Nephron (organoid): ENCODE data around the gene ABHD6.
"Not testable (repeated sequence)": the region's sequence is repeated elsewhere in the genome, so short reads cannot be mapped to it uniquely, and the experiment has no call there.

ENCODE experiments used
- H3K27ac Mint-ChIP-seq, 3 experiments: 2 replicates each; pipeline ENCODE4 v1.8.0; 2020; ENCODE audit warnings: mixed read lengths in 3 of 3, mild to moderate bottlenecking in 2 of 3, moderate library complexity in 1 of 3
- H3K27me3 Mint-ChIP-seq: 2 replicates; pipeline ENCODE4 v1.8.0; 2021; ENCODE audit warnings: low read depth, mild to moderate bottlenecking, moderate library complexity, mixed read lengths
- H3K36me3 Mint-ChIP-seq: 2 replicates; pipeline ENCODE4 v1.8.0; 2020; ENCODE audit warnings: low read depth, mixed read lengths
- H3K4me1 Mint-ChIP-seq: 2 replicates; pipeline ENCODE4 v1.8.0; 2020; ENCODE audit warnings: mixed read lengths
- H3K4me3 Mint-ChIP-seq, 3 experiments: 2 replicates each; pipeline ENCODE4 v1.8.0; 2020; ENCODE audit warnings: mild to moderate bottlenecking in 3 of 3, mixed read lengths in 3 of 3, moderate library complexity in 2 of 3
- H3K9me3 Mint-ChIP-seq: 2 replicates; pipeline ENCODE4 v1.8.0; 2020; ENCODE audit warnings: mixed read lengths
- CTCF ChIP-seq, 3 experiments: fragments of 200-600 bp; sonication (generic); IDR thresholded peaks; one replicate each; pipeline ENCODE4 v1.5.0; 2021; ENCODE audit warnings: antibody characterized with exemption in 3 of 3; ENCODE audit not compliant: unreplicated experiment in 3 of 3

Gene ABHD6

DNA sequence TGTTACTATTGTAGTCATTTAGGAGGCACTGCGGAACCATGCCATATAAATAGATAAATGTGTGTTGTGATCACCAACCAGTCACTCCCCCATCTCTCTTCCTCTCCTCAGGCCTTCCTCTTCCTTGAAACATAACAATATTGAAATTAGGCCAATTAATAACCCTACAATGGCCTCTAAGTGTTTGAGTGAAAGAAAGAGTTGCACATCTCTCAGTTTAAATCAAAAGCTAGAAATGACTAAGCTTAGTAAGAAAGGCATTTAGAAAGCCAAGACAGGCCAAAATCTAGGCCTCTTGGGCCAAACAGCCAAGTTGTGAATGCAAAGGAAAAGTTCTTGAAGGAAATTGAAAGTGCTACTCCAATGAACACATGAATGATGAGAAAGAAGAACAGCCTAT lies 18.7 kb upstream of the ABHD6 start:
- no peak overlapping the region for H3K27ac Mint-ChIP-seq
- peaks cover 4% of the 10 kb centered on the region for H3K9me3 Mint-ChIP-seq
- TF ChIP-seq CTCF (IDR thresholded peaks at IDR 0.05; ENCODE audit: unreplicated experiment in 3 of 3), result no peak
- H3K36me3 Mint-ChIP-seq, result no peaks in the 10 kb centered on the region
- no peak overlapping the region for H3K4me3 Mint-ChIP-seq
- peaks cover 13% of the 10 kb centered on the region for H3K4me1 Mint-ChIP-seq
- peaks cover 12% of the 10 kb centered on the region for H3K27me3 Mint-ChIP-seq

GRCh38 chr3:58222161-58222724 lies 15.3 kb upstream of the ABHD6 start:
- Mint-ChIP-seq H3K9me3 (peaks cover 4% of the 10 kb centered on the region), H3K4me3 (no peak overlapping the region), H3K36me3 (no peaks in the 10 kb centered on the region), H3K4me1 (peaks cover 4% of the 10 kb centered on the region), H3K27ac (no peak overlapping the region), H3K27me3 (peaks cover 10% of the 10 kb centered on the region)
- TF ChIP-seq CTCF (IDR thresholded peaks at IDR 0.05; ENCODE audit: unreplicated experiment in 3 of 3), result no peak

- H3K4me1 Mint-ChIP-seq, result no peaks in the 10 kb centered on the region
- H3K9me3 Mint-ChIP-seq, result peaks cover 4% of the 10 kb centered on the region
- no peak overlapping the region for H3K4me3 Mint-ChIP-seq
- TF ChIP-seq CTCF (IDR thresholded peaks at IDR 0.05; ENCODE audit: unreplicated experiment in 3 of 3), result no peak
- no peak overlapping the region for H3K27ac Mint-ChIP-seq
- H3K27me3 Mint-ChIP-seq, result peaks cover 14% of the 10 kb centered on the region
- no peaks in the 10 kb centered on the region for H3K36me3 Mint-ChIP-seq
Measured at GRCh38 chr3:58223855-58224254, 13.7 kb upstream of the ABHD6 start.

DNA sequence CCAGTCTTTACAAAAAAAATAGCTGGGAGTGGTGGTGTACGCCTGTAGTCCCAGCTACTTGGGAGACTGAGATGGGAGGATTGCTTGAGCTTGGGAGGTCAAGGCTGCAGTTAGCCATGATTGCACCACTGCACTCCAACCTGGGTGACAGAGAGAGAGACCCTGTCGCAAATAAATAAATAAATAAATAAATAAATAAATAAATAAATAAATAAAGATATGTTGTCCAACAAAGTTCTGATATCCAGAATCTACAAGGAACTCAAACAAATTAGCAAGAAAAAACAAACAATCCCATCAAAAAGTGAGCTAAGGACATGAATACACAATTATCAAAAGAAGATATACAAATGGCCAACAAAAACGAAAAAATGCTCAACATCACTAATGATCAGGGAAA lies 9.7 kb upstream of the ABHD6 start:
- H3K4me1 Mint-ChIP-seq, H3K9me3 Mint-ChIP-seq, H3K27ac Mint-ChIP-seq, H3K36me3 Mint-ChIP-seq, H3K4me3 Mint-ChIP-seq: not testable (repeated sequence)
- peaks cover 21% of the 10 kb centered on the region for H3K27me3 Mint-ChIP-seq

GRCh38 chr3:58230876-58231552 lies 6.6 kb upstream of the ABHD6 start:
- Mint-ChIP-seq H3K27me3 (peaks cover 34% of the 10 kb centered on the region), H3K36me3 (no peaks in the 10 kb centered on the region), H3K4me1 (no peaks in the 10 kb centered on the region), H3K4me3 (no peak overlapping the region), H3K9me3 (no peaks in the 10 kb centered on the region), H3K27ac (no peak overlapping the region)
- TF ChIP-seq CTCF (IDR thresholded peaks at IDR 0.05; ENCODE audit: unreplicated experiment in 3 of 3), result no peak

DNA sequence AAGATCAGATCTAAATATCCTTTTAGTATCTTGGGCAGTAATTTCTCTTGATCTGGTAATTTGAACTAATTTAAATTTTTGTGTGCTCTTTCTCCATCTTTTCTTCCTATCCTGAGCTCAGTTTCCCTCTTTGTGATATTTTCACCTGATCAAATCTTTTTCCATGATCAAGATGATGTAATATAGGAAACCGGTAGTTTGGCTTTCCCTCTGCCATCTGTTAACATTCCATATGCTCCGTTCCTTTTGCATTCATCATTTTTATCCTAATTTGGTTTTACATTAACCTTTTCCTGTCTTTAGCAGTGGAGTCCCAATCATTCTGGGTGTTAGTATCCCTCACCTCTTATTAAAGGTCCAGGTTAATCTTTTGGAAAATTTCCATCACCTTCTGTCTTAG lies 5.9 kb upstream of the ABHD6 start:
- Mint-ChIP-seq H3K27ac (no peak overlapping the region), H3K4me3 (no peak overlapping the region), H3K9me3 (no peaks in the 10 kb centered on the region), H3K36me3 (no peaks in the 10 kb centered on the region), H3K27me3 (peaks cover 37% of the 10 kb centered on the region), H3K4me1 (no peaks in the 10 kb centered on the region)
- TF ChIP-seq CTCF (IDR thresholded peaks at IDR 0.05; ENCODE audit: unreplicated experiment in 3 of 3), result no peak
